Measurements from ENCODE around the gene BST1. TPM values are rescaled to one million over a fixed set of nuclear protein-coding genes. Genes with fewer than 3 reads are reported as not detected.

Gene BST1, protein sequence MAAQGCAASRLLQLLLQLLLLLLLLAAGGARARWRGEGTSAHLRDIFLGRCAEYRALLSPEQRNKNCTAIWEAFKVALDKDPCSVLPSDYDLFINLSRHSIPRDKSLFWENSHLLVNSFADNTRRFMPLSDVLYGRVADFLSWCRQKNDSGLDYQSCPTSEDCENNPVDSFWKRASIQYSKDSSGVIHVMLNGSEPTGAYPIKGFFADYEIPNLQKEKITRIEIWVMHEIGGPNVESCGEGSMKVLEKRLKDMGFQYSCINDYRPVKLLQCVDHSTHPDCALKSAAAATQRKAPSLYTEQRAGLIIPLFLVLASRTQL
- 15.9 to 18.1 TPM (median 16.9 TPM) in 5 replicates for total RNA-seq (2022; extraction: Qiagen RNA extraction; ENCODE audit: low read depth)

DNA sequence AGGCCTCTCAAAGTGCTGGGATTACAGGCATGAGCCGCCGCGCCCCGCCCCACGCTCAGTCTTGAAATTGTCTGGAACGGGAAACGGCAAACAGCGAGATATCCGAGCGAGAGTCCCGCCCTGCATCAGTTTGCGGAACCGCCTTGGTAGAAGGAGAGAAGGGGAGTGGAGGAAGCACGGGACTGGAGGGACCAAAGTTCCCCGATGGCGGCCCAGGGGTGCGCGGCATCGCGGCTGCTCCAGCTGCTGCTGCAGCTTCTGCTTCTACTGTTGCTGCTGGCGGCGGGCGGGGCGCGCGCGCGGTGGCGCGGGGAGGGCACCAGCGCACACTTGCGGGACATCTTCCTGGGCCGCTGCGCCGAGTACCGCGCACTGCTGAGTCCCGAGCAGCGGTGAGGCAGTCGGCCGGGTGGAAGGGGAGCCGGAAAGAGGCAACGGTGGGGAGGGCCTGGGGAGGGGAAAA lies at the start of gene BST1:
Gene BST1 (plus strand): TSS at position 125 of the 463 bp plus-strand sequence. CDS start 80 bp downstream, at position 205.

DNA sequence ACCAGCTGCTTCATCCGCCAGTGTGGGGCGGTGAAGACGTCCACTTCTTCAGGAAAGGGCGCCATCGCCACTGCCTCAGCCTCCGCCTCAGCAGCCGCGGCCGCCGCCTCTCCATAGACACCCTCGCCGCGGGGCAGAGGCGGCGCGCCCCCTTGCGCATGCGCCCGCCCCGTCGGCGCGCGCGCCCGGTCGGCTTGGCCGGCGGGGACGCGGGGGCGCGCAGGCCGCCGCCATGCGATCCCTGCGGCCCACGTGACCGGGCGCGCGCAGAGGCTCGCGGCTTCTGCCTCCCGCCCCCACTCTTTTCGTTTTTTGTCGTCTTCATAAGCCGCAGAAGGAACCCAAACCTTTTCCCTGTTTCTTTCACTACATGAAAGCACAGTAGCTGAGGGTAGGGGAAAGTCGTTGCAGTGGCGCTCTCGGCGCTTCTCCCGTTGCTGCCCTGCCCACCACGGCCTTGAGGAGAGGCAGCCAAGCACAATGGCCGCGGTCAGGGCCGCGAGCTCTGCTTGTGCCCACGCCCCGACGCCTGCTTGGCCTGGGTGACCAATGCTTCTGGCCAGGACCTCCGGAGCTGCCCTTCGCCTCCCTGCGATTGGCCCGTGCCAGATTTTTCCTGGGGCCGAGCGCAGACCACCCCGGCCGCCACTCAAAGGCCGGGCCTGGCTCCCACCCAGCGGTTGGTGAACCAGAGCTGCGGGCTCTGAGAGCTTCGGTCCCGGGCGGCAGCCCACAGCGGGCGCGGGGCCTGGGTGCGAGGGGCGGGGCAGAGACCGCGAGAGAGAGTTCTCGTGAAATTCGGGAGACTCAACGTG lies 47.4 kb upstream of the BST1 start, which contains the start of gene FBXL5:
Gene FBXL5 (minus strand): TSS at position 135 of the 815 bp plus-strand sequence. CDS start 70 bp downstream, at position 65.

DNA sequence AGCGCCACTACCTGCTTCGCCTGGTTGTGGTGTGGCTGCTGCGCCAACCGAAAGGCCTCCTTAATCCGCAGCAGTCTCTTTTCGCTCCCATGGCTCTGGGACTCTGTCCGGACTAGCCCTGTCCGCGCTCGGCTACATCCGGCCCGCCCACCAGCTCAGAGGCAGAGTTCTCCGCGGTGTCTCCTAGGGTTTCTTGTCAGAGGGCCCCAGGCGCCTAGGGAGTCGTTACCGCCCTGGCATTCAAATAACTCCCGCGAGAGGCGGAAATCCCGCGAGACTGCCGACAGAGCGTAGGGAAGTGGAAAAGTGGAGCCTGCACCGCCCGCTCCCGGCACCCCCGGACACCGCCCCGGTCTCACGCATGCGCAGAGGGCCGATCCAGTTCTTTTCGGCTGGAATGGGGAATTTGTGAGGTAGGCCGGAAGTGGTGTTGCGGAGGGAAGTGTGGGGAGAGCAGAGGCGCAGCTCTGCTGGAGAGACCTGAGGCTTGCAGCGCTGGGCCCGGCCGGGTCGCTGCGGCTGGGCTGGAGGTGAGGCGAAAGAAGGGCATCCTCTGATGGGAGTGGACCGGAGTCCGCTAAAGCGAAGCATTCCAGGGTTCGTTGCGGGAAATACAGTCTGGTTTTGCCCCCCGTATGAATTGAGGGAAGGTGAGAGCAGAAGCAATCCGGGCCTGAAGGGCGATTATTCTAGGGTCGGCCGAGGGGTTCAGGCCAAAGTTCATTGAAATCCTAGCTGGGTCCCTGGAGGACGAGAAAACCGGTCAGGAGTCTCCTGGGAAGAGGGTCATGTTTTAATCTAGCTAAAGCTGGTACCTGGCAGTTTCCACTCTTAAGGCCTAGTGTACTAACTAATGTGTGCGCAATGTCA lies 21.3 kb upstream of the BST1 start, which contains the start of gene FAM200B:
Gene FAM200B (plus strand): TSS at position 456 of the 870 bp plus-strand sequence. CDS start 5,151 bp downstream, outside the sequence.

DNA sequence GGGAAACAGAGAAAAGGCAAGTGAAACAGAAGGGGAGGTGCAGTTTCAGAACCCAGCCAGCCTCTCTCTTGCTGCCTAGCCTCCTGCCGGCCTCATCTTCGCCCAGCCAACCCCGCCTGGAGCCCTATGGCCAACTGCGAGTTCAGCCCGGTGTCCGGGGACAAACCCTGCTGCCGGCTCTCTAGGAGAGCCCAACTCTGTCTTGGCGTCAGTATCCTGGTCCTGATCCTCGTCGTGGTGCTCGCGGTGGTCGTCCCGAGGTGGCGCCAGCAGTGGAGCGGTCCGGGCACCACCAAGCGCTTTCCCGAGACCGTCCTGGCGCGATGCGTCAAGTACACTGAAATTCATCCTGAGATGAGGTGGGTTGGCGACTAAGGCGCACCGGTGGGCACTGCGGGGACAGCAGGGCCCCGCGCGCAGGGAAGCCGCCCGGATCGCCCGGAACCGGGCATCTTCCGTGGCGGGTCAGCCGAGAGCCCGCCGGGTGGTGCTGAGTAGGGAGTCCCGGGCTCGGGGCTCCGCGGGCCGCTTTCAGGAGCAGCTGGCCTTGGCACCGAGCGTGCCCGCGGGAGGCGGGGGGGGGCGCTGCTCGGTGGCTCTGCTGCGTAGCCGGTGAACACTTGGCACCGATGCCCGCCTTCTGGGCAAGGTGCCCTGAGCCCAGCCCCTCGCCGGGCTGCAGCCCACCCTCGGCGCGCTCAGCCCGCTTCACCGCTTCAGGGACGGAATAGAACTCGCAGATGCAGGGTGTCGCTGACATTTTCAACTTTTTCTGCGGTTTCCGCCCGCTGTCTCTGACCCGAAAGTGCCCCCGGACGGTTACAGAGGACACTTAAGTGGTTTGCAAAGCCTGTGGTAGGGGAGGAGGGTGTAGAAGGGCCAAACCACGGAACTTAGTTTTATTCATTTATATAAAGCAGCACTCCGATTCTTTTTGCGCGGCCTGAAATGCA lies 75.7 kb downstream of the BST1 start, which contains the start of gene CD38:
Gene CD38 (plus strand): TSS at position 40 of the 953 bp plus-strand sequence. CDS start 87 bp downstream, at position 127.

Other genes with a start within 250 kb of the BST1 start
- 10.9 to 12.9 TPM (median 11.9 TPM) in 5 replicates for gene CC2D2A, start 233.2 kb upstream of the BST1 start, total RNA-seq (2022; extraction: Qiagen RNA extraction; ENCODE audit: low read depth)
- 29.4 to 32.9 TPM (median 30.7 TPM) in 5 replicates for gene FBXL5, start 47.7 kb upstream of the BST1 start, total RNA-seq (2022; extraction: Qiagen RNA extraction; ENCODE audit: low read depth)
- 26.1 to 34.1 TPM (median 30.0 TPM) in 5 replicates for gene FAM200B, start 21.2 kb upstream of the BST1 start, total RNA-seq (2022; extraction: Qiagen RNA extraction; ENCODE audit: low read depth)
- 10.7 to 16.7 TPM (median 13.9 TPM) in 5 replicates for gene CD38, start 75.3 kb downstream of the BST1 start, total RNA-seq (2022; extraction: Qiagen RNA extraction; ENCODE audit: low read depth)
- 2.7 to 4.2 TPM (median 3.1 TPM) in 5 replicates for gene FGFBP1, start 235.7 kb downstream of the BST1 start, total RNA-seq (2022; extraction: Qiagen RNA extraction; ENCODE audit: low read depth)

All from A549 treated with GW870086 at 1 μM for 4 hours (cell line).